ENCODE data around the gene OTUD1. TPM values are rescaled to one million over a fixed set of nuclear protein-coding genes. Genes with fewer than 3 reads are reported as not detected.

Gene OTUD1
- total RNA-seq, 2 donors from 2014 or later, result 13.3 to 18.4 TPM

Other genes starting within 250 kb of the OTUD1 start
- gene PTF1A, start 246.8 kb upstream of the OTUD1 start, total RNA-seq, result not detected
- under 1 TPM; 0.39 to 0.84 TPM for gene C10orf67, start 94.3 kb upstream of the OTUD1 start, total RNA-seq

All from activated T-cell treated with anti-CD3 and anti-CD28 coated beads, Interleukin-2, amount 50 U/mL, for 72 hours (primary cell).